ENCODE data around the gene NIT1. TPM values are rescaled to one million over a fixed set of nuclear protein-coding genes. Genes with fewer than 3 reads are reported as not detected.

NIT1 gene
- total and polyA plus RNA-seq, 10 of the 15 experiments (the other 5 are each of a cell fraction or from before 2014, with no cell fraction given), result 19.2 to 54.4 (median 28.3) TPM

GRCh38 chr1:161100556-161100955 is 17.3 kb upstream of the NIT1 start:
- DNase-seq (ENCODE audit: low read depth, low spot score) (no peak), ATAC-seq (no peak), FAIRE-seq (no peak)
- ChIA-PET SMC1A (ENCODE audit: uncharacterized antibody, unreplicated experiment) (interaction anchor here (0.7 to 4.8 kb wide), 6 partner anchors 12 to 147 kb away, joined by 3 to 70 read pairs (median 4); partner anchors contain the start of genes F11R, NIT1 and PFDN2), POLR2A (interaction anchor here (0.6 to 1.2 kb wide), 4 partner anchors 12 to 105 kb away, joined by 3 to 4 read pairs (median 4); no protein-coding TSS in a partner anchor), RAD21 (ENCODE audit: unreplicated experiment) (interaction anchor here (2.0 kb wide), 1 partner anchor 39 kb away, joined by 5 read pairs; no protein-coding TSS in a partner anchor), CTCF (interaction anchor here (0.8 to 7.6 kb wide), 7 partner anchors 11 to 149 kb away, joined by 3 to 147 read pairs (median 3); no protein-coding TSS in a partner anchor)
- H3K9me3 ChIP-seq (replicated peaks; ENCODE audit: control insufficient read depth, insufficient read depth, low read length), result no peaks in the 10 kb centered on the region
- 97% methylated on average over 2 of the region's 2 CpGs for WGBS (ENCODE audit: insufficient coverage, insufficient replicate concordance, low lambda C conversion rate, missing lambda C conversion rate)
- H3K9ac ChIP-seq (ENCODE audit: control insufficient read depth, insufficient read depth, low read length), result no peak overlapping the region
- H3K27ac ChIP-seq (ENCODE audit: control insufficient read depth, insufficient read depth), result no peak overlapping the region
- no peaks in the 10 kb centered on the region for H3K27me3 ChIP-seq (replicated peaks in 1 of 2; ENCODE audit: control insufficient read depth in 2 of 2, insufficient read depth in 2 of 2, low read length in 1 of 2)
- no peak overlapping the region for H3K4me2 ChIP-seq (ENCODE audit: control insufficient read depth, insufficient read depth)
- peaks cover 4 to 11% of the 10 kb centered on the region in 2 experiments for H3K36me3 ChIP-seq (ENCODE audit: control insufficient read depth in 2 of 2, insufficient read depth in 2 of 2, low read length in 1 of 2)
- H3K4me3 ChIP-seq, result no peak overlapping the region
- H2AFZ ChIP-seq (ENCODE audit: control insufficient read depth, low read depth, low read length), result no peak overlapping the region
- H4K20me1 ChIP-seq (ENCODE audit: control insufficient read depth, insufficient read depth), result no peaks in the 10 kb centered on the region
- peaks cover 27% of the 10 kb centered on the region for H3K4me1 ChIP-seq (ENCODE audit: control insufficient read depth, insufficient read depth, low read length)
- H3K79me2 ChIP-seq (ENCODE audit: control insufficient read depth, insufficient read depth, low read length), result peaks cover 3% of the 10 kb centered on the region
- BruUV-seq (replicated peaks), result no TSS peak
- in situ Hi-C loops (cut with MboI), result no loop called here
- intact Hi-C loops (cut with micrococcal nuclease; ENCODE audit: unreplicated experiment), result no loop called here
- TF ChIP-seq SUPT20H (IDR thresholded peaks at IDR 0.05; ENCODE audit: borderline replicate concordance, control insufficient read depth, low read depth, low read length) (no peak), RUNX3 (IDR thresholded peaks at IDR 0.05; ENCODE audit: low read length) (no peak), BCL11A (IDR thresholded peaks at IDR 0.05; ENCODE audit: low read depth, low read length) (no peak), BHLHE40 (IDR thresholded peaks at IDR 0.05; ENCODE audit: borderline replicate concordance in 1 of 2, low read depth in 2 of 2, low read length in 1 of 2) (no peak), IRF4 (IDR thresholded peaks at IDR 0.05; ENCODE audit: low read depth, low read length) (no peak), ZBTB33 (IDR thresholded peaks at IDR 0.05) (no peak), SMAD1 (IDR thresholded peaks at IDR 0.05; ENCODE audit: low read depth, partially characterized antibody) (no peak), PRDM15 (CRISPR knock-in tag; IDR thresholded peaks at IDR 0.05) (no peak), MLLT1 (IDR thresholded peaks at IDR 0.05) (no peak), TCF3 (IDR thresholded peaks at IDR 0.05; ENCODE audit: borderline replicate concordance, insufficient read depth, low read depth, low read length) (no peak), ESRRA (IDR thresholded peaks at IDR 0.05; ENCODE audit: low read length) (no peak), MTA3 (IDR thresholded peaks at IDR 0.05; ENCODE audit: borderline replicate concordance, low read length) (no peak), RELB (IDR thresholded peaks at IDR 0.05; ENCODE audit: low read depth) (no peak), NR2C2 (IDR thresholded peaks at IDR 0.05; ENCODE audit: borderline replicate concordance, control insufficient read depth, insufficient read length, low read depth) (no peak)

Data from GM12878 (cell line).